HT1080 (cell line): ENCODE measurements around the gene ENPP1. TPM values are rescaled to one million over a fixed set of nuclear protein-coding genes. Genes with fewer than 3 reads are reported as not detected.

Experiments used
- small RNA-seq: library from RNA; depleted of rRNA; stranded (forward); fragments of <200 nt; gene quantifications from one replicate; pipeline ENCODE3, GENCODE V24; 2014
- total RNA-seq: library from RNA; depleted of rRNA; stranded (reverse); fragments of >200 nt; shearing (Covaris generic); gene quantifications from 2 replicates; pipeline ENCODE4 v1.2.3, GENCODE V29; 2014; rRNA removed

The ENPP1 gene
- total RNA-seq, 1 experiment from 2014 or later, result 24.7 TPM

Small RNA genes lying within 50 kb of the gene (small RNA-seq; reads per million reads assigned to genes)
- not detected for gene MIR548H5
- not detected for gene SELENOKP2

Other genes with a start within 250 kb of the ENPP1 start
- gene ARG1, start 234.8 kb upstream of the ENPP1 start, total RNA-seq, result not detected in 2 replicates
- gene MED23, start 179.8 kb upstream of the ENPP1 start, total RNA-seq, result 13.3 and 16.8 TPM in 2 replicates
- gene ENPP3, start 170.7 kb upstream of the ENPP1 start, total RNA-seq, result 0.05 and 0.23 TPM in 2 replicates
- 0.07 TPM in 1 of 2 replicates, not detected in the other for gene OR2A4, start 106.6 kb upstream of the ENPP1 start, total RNA-seq
- gene CTAGE9, start 97.0 kb upstream of the ENPP1 start, total RNA-seq, result not detected in 2 replicates
- gene CCN2, start 143.4 kb downstream of the ENPP1 start, total RNA-seq, result 25.7 and 41.6 TPM in 2 replicates